Measurements from ENCODE around the gene CAMSAP2.

The CAMSAP2 gene

GRCh38 chr1:200738327-200738948, at the start of gene CAMSAP2:
Gene CAMSAP2, plus strand, starts transcription at chr1:200738893. Its CDS starts 935 bp downstream, at chr1:200739828.
- DNase-seq, result peak; percentile 90

GRCh38 chr1:200692316-200692715, 46.4 kb upstream of the CAMSAP2 start:
- no peak for DNase-seq

- no peak for DNase-seq
These were observed 45.4 kb upstream of the CAMSAP2 start for GRCh38 chr1:200693327-200693726.

GRCh38 chr1:200694738-200695137, 44.0 kb upstream of the CAMSAP2 start:
- DNase-seq, result no peak

GRCh38 chr1:200699871-200700270, 38.8 kb upstream of the CAMSAP2 start:
- no peak for DNase-seq

- DNase-seq, result no peak
These were observed 33.6 kb upstream of the CAMSAP2 start for GRCh38 chr1:200704986-200705500.

GRCh38 chr1:200706111-200706814, 32.4 kb upstream of the CAMSAP2 start:
- DNase-seq, result no peak

- no peak for DNase-seq
These were observed 31.6 kb upstream of the CAMSAP2 start for GRCh38 chr1:200707116-200707515.

GRCh38 chr1:200708161-200708560, 30.5 kb upstream of the CAMSAP2 start:
- DNase-seq, result no peak

- no peak for DNase-seq
These were observed 29.9 kb upstream of the CAMSAP2 start for GRCh38 chr1:200708769-200709168.

- no peak for DNase-seq
These were observed 28.5 kb upstream of the CAMSAP2 start for GRCh38 chr1:200710166-200710565.

GRCh38 chr1:200714504-200715187, 24.0 kb upstream of the CAMSAP2 start:
- DNase-seq, result no peak

GRCh38 chr1:200720199-200720598, 18.5 kb upstream of the CAMSAP2 start:
- no peak for DNase-seq

- no peak for DNase-seq
These were observed 14.6 kb upstream of the CAMSAP2 start for GRCh38 chr1:200724064-200724463.

- no peak for DNase-seq
These were observed 11.4 kb upstream of the CAMSAP2 start for GRCh38 chr1:200727257-200727656.

- peak; percentile 48 for DNase-seq
These were observed 8.8 kb upstream of the CAMSAP2 start for GRCh38 chr1:200729863-200730262.

GRCh38 chr1:200731654-200732332, 6.9 kb upstream of the CAMSAP2 start:
- no peak for DNase-seq

GRCh38 chr1:200732438-200732837, 6.3 kb upstream of the CAMSAP2 start:
- DNase-seq, result no peak

GRCh38 chr1:200733907-200734306, 4.8 kb upstream of the CAMSAP2 start:
- no peak for DNase-seq

GRCh38 chr1:200737647-200738291, 924 bp upstream of the CAMSAP2 start:
- DNase-seq, result no peak

GRCh38 chr1:200738949-200739651, 407 bp downstream of the CAMSAP2 start:
- DNase-seq, result peak; percentile 75
